Measurements from ENCODE around the gene TMEM208.

Gene TMEM208

GRCh38 chr16:67252609-67253497 lies 25.9 kb downstream of the TMEM208 start:
- no peak for DNase-seq (ENCODE audit: low spot score)

- no peak for DNase-seq (ENCODE audit: low spot score)
Observed at GRCh38 chr16:67254801-67255552, 28.0 kb downstream of the TMEM208 start.

GRCh38 chr16:67255553-67256221 lies 28.8 kb downstream of the TMEM208 start:
- DNase-seq (ENCODE audit: low spot score), result no peak

GRCh38 chr16:67256701-67257230 lies 29.8 kb downstream of the TMEM208 start:
- DNase-seq (ENCODE audit: low spot score), result no peak

GRCh38 chr16:67257486-67258160 lies 30.7 kb downstream of the TMEM208 start:
- DNase-seq (ENCODE audit: low spot score), result no peak

GRCh38 chr16:67258161-67258835 lies 31.4 kb downstream of the TMEM208 start:
- no peak for DNase-seq (ENCODE audit: low spot score)

GRCh38 chr16:67259705-67260104 lies 32.8 kb downstream of the TMEM208 start:
- no peak for DNase-seq (ENCODE audit: low spot score)

GRCh38 chr16:67260426-67261063 lies 33.6 kb downstream of the TMEM208 start:
- DNase-seq (ENCODE audit: low spot score), result no peak

GRCh38 chr16:67263201-67263600 lies 36.3 kb downstream of the TMEM208 start:
- no peak for DNase-seq (ENCODE audit: low spot score)

GRCh38 chr16:67264277-67264676 lies 37.3 kb downstream of the TMEM208 start:
- no peak for DNase-seq (ENCODE audit: low spot score)

GRCh38 chr16:67264866-67265265 lies 37.9 kb downstream of the TMEM208 start:
- no peak for DNase-seq (ENCODE audit: low spot score)

- no peak for DNase-seq (ENCODE audit: low spot score)
Observed at GRCh38 chr16:67265834-67266233, 38.9 kb downstream of the TMEM208 start.

GRCh38 chr16:67268136-67268579 lies 41.2 kb downstream of the TMEM208 start:
- DNase-seq (ENCODE audit: low spot score), result no peak

GRCh38 chr16:67269766-67270165 lies 42.8 kb downstream of the TMEM208 start:
- no peak for DNase-seq (ENCODE audit: low spot score)

GRCh38 chr16:67270931-67271338 lies 44.0 kb downstream of the TMEM208 start:
- DNase-seq (ENCODE audit: low spot score), result no peak

GRCh38 chr16:67271446-67271845 lies 44.5 kb downstream of the TMEM208 start:
- DNase-seq (ENCODE audit: low spot score), result no peak

- no peak for DNase-seq (ENCODE audit: low spot score)
Observed at GRCh38 chr16:67275321-67275720, 48.4 kb downstream of the TMEM208 start.

GRCh38 chr16:67277294-67277998 lies 50.5 kb downstream of the TMEM208 start:
- no peak for DNase-seq (ENCODE audit: low spot score)

GRCh38 chr16:67277999-67278772 lies 51.3 kb downstream of the TMEM208 start:
- no peak for DNase-seq (ENCODE audit: low spot score)
